GM21526 (cell line): Measurements from ENCODE around the gene TMPRSS11A.

Experiments
- ATAC-seq: cut with Tn5 transposase; IDR thresholded peaks from one replicate; pipeline ENCODE4 v1.9.1; 2021; ENCODE audit warnings: moderate library complexity; ENCODE audit not compliant: unreplicated experiment, low FRiP score

The TMPRSS11A gene

DNA sequence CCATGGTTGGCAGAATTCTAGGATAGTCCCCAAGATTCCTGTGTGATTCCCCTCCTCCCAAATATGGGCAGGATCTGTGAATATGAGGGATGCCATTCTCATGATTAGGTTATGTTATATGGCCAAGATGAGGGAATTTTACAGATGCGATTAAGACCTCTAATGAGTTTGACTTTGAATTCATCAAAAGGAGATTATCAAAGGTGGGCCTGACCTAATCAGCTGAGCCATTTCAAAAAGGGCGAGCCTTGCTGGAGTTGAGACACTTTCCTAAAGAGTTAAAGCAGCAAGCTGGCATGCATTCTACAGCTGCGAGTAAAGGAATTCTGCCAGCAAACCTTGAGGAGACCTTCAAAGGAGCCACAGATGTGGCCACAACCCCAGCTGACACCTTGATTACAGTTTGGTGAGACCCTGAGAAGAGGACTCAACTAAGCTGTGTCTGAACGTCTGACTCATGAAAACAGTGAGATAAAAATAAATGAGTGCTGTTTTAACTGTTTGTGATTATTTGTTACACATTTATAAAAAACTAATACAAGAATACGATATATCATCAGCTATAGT lies 47.8 kb downstream of the TMPRSS11A start:
- no peak for ATAC-seq

- no peak for ATAC-seq
Observed at GRCh38 chr4:67912080-67912479, 51.2 kb downstream of the TMPRSS11A start.

- no peak for ATAC-seq
Observed at GRCh38 chr4:67911638-67912037, 51.7 kb downstream of the TMPRSS11A start.

GRCh38 chr4:67911141-67911540 lies 52.2 kb downstream of the TMPRSS11A start:
- no peak for ATAC-seq

- ATAC-seq, result peak; percentile 13
Observed at GRCh38 chr4:67910585-67910905, 52.7 kb downstream of the TMPRSS11A start.

DNA sequence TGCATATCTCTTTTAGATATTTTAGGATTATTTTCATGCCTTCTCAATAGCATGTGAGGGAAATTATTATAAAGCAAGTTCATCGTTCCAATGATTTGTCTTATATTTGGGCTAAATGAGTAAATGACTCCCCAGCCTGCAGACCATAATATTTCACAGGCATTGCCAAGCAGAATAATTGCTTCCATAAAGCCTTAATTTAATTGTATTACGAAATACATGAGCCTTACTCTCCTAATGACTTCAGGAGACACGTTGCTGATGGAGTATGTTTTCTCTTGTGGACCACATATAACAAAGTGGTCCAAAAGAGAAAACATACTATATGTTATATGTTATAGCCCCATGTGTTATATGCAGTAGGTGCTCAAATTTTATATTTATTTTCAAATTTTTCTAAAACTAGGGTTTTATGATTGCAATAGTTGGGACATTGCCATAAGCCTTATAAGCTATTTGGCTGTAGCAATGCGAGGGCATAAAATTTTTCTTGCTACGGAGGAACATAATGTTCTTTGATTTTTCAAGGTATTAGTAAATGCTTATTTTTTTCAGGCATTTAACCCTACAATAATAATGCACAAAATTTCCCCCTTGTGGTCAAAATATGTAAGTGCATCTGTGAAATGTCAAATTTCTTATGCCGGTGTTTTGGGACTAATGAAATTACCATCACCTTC lies 53.2 kb downstream of the TMPRSS11A start:
- ATAC-seq, result peak; percentile 52

DNA sequence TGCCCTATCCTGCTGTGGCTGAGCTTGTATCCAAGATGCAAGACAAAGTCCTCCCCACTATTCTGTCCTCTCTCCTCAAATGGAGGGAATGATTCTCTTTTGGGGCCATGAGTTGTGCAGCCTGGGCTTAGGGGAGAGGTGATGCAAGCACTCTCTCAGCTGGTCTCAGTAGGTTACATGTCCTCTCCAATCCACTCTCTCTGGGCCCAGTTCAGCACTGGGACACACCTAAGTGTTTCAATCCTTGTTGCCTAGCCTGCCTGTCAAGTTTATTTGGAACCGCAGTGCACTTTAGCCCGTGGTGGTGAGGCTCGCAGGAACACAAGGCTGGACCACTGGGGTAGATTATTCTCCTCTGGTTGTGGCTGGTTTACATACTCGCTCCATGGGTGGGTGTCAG lies 55.6 kb downstream of the TMPRSS11A start:
- ATAC-seq, result no peak

GRCh38 chr4:67899096-67899495 lies 64.2 kb downstream of the TMPRSS11A start:
- no peak for ATAC-seq

GRCh38 chr4:67897686-67898085 lies 65.6 kb downstream of the TMPRSS11A start:
- no peak for ATAC-seq

DNA sequence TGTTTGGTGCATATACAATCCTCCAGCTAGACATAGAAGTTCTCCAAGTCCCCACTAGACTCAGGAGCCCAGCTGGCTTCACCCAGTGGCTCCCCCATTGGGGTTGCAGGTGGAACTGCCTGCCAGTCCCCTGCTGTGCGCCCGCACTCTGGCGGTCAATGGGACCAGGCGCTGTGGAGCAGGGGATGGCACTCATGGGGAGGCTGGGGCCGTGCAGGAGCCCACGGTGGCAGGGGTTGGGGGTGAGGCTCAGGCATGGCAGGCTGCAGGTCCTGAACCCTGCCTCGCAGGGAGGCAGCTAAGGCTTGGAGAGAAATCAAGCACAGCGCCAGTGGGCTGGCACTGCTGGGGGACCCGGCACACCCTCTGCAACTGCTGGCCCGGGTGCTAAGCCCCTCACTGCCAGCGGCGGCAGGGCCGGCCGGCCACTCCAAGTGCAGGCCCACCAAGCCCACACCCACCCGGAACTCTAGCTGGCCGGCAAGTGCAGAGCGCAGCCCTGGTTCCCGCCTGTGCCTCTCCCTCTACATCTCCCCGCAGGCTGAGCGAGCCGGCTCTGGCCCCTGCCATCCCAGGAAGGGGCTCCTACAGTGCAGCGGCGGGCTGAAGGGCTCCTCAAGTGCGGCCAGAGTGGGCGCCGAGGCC lies 66.8 kb downstream of the TMPRSS11A start:
- no peak for ATAC-seq

- ATAC-seq, result no peak
Observed at GRCh38 chr4:67894659-67895058, 68.6 kb downstream of the TMPRSS11A start.

- ATAC-seq, result no peak
Observed at GRCh38 chr4:67892905-67893304, 70.4 kb downstream of the TMPRSS11A start.

- no peak for ATAC-seq
Observed at GRCh38 chr4:67892253-67892652, 71.0 kb downstream of the TMPRSS11A start.

- no peak for ATAC-seq
Observed at GRCh38 chr4:67891645-67892044, 71.6 kb downstream of the TMPRSS11A start.

DNA sequence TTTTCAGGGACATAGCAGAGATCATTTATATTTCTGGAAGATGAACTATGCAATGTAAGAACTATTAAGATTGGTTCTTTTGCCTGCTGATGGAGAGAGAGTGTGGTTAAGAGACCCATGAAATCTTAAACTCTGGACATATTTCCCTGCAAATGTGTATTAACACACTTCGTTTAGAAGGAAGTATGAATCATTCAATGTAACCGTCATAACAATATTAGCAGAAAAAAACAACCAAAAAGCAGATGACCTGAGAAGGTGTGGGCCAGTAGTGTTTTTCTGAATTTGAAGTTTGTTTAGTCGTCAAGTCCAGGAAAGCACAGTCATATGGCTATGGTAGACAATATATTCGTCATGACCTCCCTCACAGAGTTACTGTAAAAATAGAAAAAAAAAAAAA lies 77.0 kb downstream of the TMPRSS11A start:
- ATAC-seq, result no peak

- no peak for ATAC-seq
Observed at GRCh38 chr4:67885762-67886161, 77.5 kb downstream of the TMPRSS11A start.

DNA sequence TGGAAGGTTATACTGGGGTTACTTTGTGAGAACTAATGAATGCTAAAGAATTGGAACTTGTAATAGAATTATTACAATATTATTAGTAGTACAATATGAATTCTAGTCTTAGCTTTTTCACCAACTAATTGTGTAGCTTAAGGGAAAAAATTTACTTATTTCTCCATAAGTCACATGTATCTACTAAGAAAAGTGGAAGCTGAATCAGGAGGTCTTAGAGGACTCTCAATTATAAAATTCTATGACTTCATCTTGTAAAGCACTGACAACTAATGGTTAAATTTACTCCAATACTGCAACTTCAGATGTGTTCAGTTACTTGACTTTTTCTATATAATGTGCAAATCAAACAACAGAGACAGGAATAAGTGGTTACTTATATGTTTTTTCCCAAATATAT lies 78.6 kb downstream of the TMPRSS11A start:
- no peak for ATAC-seq

DNA sequence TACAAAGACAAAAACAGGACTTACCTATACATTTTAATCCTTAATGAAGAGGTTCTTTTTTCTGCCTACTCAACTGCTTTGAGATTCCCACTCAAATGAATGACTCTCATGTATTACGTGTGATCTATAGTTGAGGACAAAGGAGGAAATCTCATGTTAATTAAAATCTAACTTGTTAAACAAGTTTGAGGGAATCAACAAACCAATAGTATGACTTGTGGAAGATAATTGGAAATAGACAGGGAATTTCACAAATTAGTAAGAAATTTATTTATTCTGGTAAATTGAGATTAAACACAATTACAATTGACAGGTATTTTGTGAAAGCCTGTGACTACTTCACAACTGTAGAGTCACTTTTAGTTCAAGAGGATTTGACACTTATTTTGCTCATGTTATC lies 79.4 kb downstream of the TMPRSS11A start, which contains the start of gene TMPRSS11D:
Gene TMPRSS11D (minus strand): TSS at position 101 of the 400 bp plus-strand sequence. CDS start 69 bp downstream, at position 32.
- ATAC-seq, result no peak

DNA sequence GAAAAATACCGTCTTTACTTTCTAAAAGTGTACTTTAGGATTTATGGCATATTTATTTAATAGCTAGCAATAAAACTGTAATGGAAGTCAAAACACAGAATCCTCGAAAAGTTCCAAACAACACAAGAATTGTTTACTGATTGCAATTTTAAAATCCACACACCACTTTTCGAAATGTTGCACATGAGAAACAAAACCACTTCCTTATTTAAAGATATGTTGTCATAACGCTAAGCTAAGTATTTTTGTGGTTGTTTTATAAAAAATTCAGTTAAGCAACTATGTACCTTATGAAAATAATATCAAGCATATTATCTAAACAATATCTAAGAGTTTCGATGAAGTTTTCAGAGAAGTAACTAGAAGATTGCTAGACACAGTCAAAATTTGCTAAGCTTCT lies 79.8 kb downstream of the TMPRSS11A start:
- ATAC-seq, result no peak

DNA sequence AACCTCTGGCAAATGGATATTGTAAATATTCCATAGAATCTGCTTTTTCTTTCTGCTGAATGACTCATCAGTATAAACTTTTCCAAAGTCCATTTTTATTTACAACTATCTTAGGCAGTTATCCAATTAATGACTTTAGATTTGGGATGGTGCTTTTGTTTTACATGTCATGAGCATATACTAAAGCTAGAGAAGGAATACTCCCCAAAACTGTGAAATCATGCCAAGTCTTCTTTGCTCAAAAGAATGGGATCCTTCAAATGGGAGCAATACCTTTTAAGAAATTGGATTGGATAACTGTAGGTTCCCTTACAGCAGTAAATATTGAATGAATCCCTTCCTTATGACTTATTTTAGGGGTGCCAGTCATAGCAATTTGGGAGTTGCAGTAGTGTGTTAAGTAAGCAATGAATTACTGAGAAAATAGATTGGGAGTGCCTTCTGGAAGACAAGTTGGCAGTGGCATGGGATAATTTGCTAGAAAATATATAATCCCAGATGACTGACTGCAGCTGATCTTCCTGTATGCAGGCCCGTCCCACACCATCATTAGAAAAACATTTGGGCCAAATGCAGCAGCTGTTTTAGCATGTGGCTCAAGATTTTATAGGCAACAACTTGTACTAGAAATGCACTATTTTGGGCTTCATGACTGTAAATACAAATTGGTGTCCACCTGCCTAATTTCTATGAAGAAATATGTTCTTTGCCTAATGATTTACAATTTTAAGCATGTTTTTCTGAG lies 82.3 kb downstream of the TMPRSS11A start:
- ATAC-seq, result no peak

DNA sequence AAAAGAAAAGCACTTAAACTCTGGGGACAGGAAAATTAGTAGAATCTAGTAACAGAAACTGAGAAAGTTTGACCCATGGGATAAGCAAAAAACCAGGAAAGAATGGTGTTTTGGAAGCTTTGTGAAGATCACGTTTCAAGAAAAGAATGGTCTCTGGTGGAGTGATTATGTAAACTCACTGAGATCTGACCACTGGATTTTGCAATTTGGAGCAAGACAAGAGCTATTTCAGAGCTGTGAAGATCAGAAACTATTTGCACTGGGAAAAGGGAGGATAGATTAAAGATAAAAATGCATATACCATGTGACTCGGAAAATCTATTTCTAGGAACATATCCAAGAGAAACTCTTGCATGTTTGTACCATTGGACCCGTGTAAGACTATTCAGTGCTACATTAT lies 83.8 kb downstream of the TMPRSS11A start:
- ATAC-seq, result no peak
